GM12878 (cell line): ENCODE results near the gene SENP7. TPM values are rescaled to one million over a fixed set of nuclear protein-coding genes. Genes with fewer than 3 reads are reported as not detected.

Experiments
- ATAC-seq: fragments of 200-7000 bp; cut with Tn5 transposase; 3 replicates; pipeline ENCODE4 v1.9.1; 2020; ENCODE audit warnings: mild to moderate bottlenecking, moderate library complexity
- BruUV-seq: library from RNA; stranded (reverse); fragments of 400-500 nt; replicated peaks from 2 replicates; lab custom pipeline; 2021; lab: Mats Ljungman, UMichigan
- CTCF ChIA-PET: fragments of 300-600 bp; sonication (Branson Sonifier 250); formaldehyde crosslinking; extraction: SDS; loops from one replicate; lab custom pipeline; 2021; ENCODE audit warnings: inconsistent platforms; lab: Yijun Ruan, JAX
- POLR2A ChIA-PET: fragments of 350-600 bp; formaldehyde crosslinking; extraction: SDS; loops from one replicate; lab custom pipeline; 2021; ENCODE audit warnings: inconsistent platforms; lab: Charles Lee
- RAD21 ChIA-PET: fragments of 300-600 bp; sonication (Branson Sonifier 250); formaldehyde crosslinking; loops from one replicate; lab custom pipeline; 2023; ENCODE audit warnings: antibody characterized with exemption; ENCODE audit not compliant: unreplicated experiment; lab: Charles Lee
- SMC1A ChIA-PET: fragments of 300-600 bp; sonication (Branson Sonifier 250); formaldehyde crosslinking; loops from one replicate; lab custom pipeline; 2023; ENCODE audit not compliant: unreplicated experiment, uncharacterized antibody; lab: Charles Lee
- DNase-seq: peaks from one replicate; pipeline ENCODE4 v3.0.0-alpha.2; 2011; ENCODE audit warnings: low read depth, low spot score
- FAIRE-seq: peaks from 3 replicates; lab custom pipeline; 2011; peaks lifted over from hg19 to GRCh38; lab: Jason Lieb, UNC
- H2AFZ ChIP-seq: 2 replicates; pipeline ENCODE4 v1.6.0; 2011; ENCODE audit warnings: low read depth, low read length, control low read depth; ENCODE audit not compliant: control insufficient read depth
- H3K27ac ChIP-seq: 2 replicates; pipeline ENCODE4 v1.5.1; 2011; ENCODE audit warnings: control low read depth; ENCODE audit not compliant: control insufficient read depth, insufficient read depth
- H3K27me3 ChIP-seq, 2 experiments: replicated peaks in 1 of 2; 2 replicates each; pipeline versions ENCODE4 v1.6.0 to v1.6.1; 2011; ENCODE audit warnings: low read length in 1 of 2; ENCODE audit not compliant: control insufficient read depth in 2 of 2, insufficient read depth in 2 of 2
- H3K36me3 ChIP-seq, 2 experiments: 2 replicates each; pipeline ENCODE4 v1.5.1; 2011; ENCODE audit warnings: low read length in 1 of 2; ENCODE audit not compliant: control insufficient read depth in 2 of 2, insufficient read depth in 2 of 2
- H3K4me1 ChIP-seq: 2 replicates; pipeline ENCODE4 v1.6.1; 2011; ENCODE audit warnings: mild to moderate bottlenecking, low read length, moderate library complexity, mixed read lengths; ENCODE audit not compliant: control insufficient read depth, insufficient read depth
- H3K4me2 ChIP-seq: 2 replicates; pipeline ENCODE4 v1.6.0; 2011; ENCODE audit warnings: control low read depth; ENCODE audit not compliant: control insufficient read depth, insufficient read depth
- H3K4me3 ChIP-seq: fragments of 200-600 bp; sonication (generic); 2 replicates; pipeline ENCODE4 v1.5.1; 2016
- H3K79me2 ChIP-seq: 2 replicates; pipeline ENCODE4 v1.6.0; 2011; ENCODE audit warnings: low read length; ENCODE audit not compliant: control insufficient read depth, insufficient read depth
- H3K9ac ChIP-seq: 2 replicates; pipeline ENCODE4 v1.8.0; 2011; ENCODE audit warnings: low read length, control low read depth, mixed read lengths; ENCODE audit not compliant: control insufficient read depth, insufficient read depth
- H3K9me3 ChIP-seq: replicated peaks from 3 replicates; pipeline ENCODE4 v1.5.1; 2011; ENCODE audit warnings: mild to moderate bottlenecking, low read length; ENCODE audit not compliant: control insufficient read depth, insufficient read depth
- H4K20me1 ChIP-seq: 2 replicates; pipeline ENCODE4 v1.6.0; 2011; ENCODE audit not compliant: control insufficient read depth, insufficient read depth
- BCL11A ChIP-seq: IDR thresholded peaks from 2 replicates; pipeline ENCODE4 v1.6.1; 2011; ENCODE audit warnings: low read depth, low read length
- BMI1 ChIP-seq: fragments of 450-650 bp; IDR thresholded peaks from 2 replicates; pipeline ENCODE4 v1.6.1; 2016; ENCODE audit warnings: mild to moderate bottlenecking, moderate library complexity, borderline replicate concordance
- ELK1 ChIP-seq: IDR thresholded peaks from 2 replicates; pipeline ENCODE4 v1.6.1; 2012; ENCODE audit warnings: low read depth, low read length, improper control_type of control experiment
- FOS ChIP-seq: IDR thresholded peaks from 3 replicates; pipeline ENCODE4 v1.6.1; 2011; ENCODE audit warnings: borderline replicate concordance; ENCODE audit not compliant: insufficient read length; ENCODE audit errors: extremely low read depth
- FOXK2 ChIP-seq: fragments of 450-650 bp; IDR thresholded peaks from 2 replicates; pipeline ENCODE4 v1.6.1; 2017; ENCODE audit warnings: mild to moderate bottlenecking, moderate library complexity
- HDGF ChIP-seq: fragments of 450-650 bp; IDR thresholded peaks from 2 replicates; pipeline ENCODE4 v1.6.1; 2016; ENCODE audit warnings: antibody characterized with exemption
- KDM1A ChIP-seq: fragments of 200-600 bp; sonication (generic); IDR thresholded peaks from 2 replicates; pipeline ENCODE4 v1.6.1; 2016; ENCODE audit warnings: borderline replicate concordance
- MLLT1 ChIP-seq: fragments of 450-650 bp; IDR thresholded peaks from 2 replicates; pipeline ENCODE4 v1.6.1; 2016; ENCODE audit warnings: mild to moderate bottlenecking
- MTA2 ChIP-seq: fragments of 450-650 bp; IDR thresholded peaks from 2 replicates; pipeline ENCODE4 v1.6.1; 2016; ENCODE audit warnings: low read depth, mild to moderate bottlenecking, moderate library complexity
- NR2C2 ChIP-seq: IDR thresholded peaks from 2 replicates; pipeline ENCODE4 v1.6.1; 2011; ENCODE audit warnings: borderline replicate concordance, low read depth; ENCODE audit not compliant: control insufficient read depth, insufficient read length
- SP1 ChIP-seq: IDR thresholded peaks from one replicate; pipeline ENCODE4 v1.6.1; 2011; ENCODE audit warnings: low read depth, low read length
- STAT1 ChIP-seq: fragments of 450-650 bp; conservative IDR thresholded peaks from 2 replicates; pipeline ENCODE4 v1.6.1; 2014; ENCODE audit warnings: antibody characterized with exemption, mild to moderate bottlenecking
- TCF3 ChIP-seq: IDR thresholded peaks from 2 replicates; pipeline ENCODE4 v1.6.1; 2012; ENCODE audit warnings: low read depth, mild to moderate bottlenecking, low read length, borderline replicate concordance; ENCODE audit not compliant: insufficient read depth
- USF2 ChIP-seq: IDR thresholded peaks from 2 replicates; pipeline ENCODE4 v1.6.1; 2011; ENCODE audit warnings: low read depth, low read length, improper control_type of control experiment, borderline replicate concordance
- ZNF207 ChIP-seq: fragments of 450-650 bp; IDR thresholded peaks from 2 replicates; pipeline ENCODE4 v1.6.1; 2014; ENCODE audit warnings: antibody characterized with exemption, mild to moderate bottlenecking, borderline replicate concordance
- ZNF24 ChIP-seq: fragments of 450-650 bp; IDR thresholded peaks from 2 replicates; pipeline ENCODE4 v1.6.1; 2017; ENCODE audit warnings: antibody characterized with exemption, mild to moderate bottlenecking
- ZNF274 ChIP-seq: IDR thresholded peaks from one replicate; pipeline ENCODE4 v1.8.0; 2011; ENCODE audit not compliant: insufficient read length, insufficient read depth
- ZNF592 ChIP-seq: fragments of 450-650 bp; IDR thresholded peaks from 2 replicates; pipeline ENCODE4 v1.6.1; 2017; ENCODE audit warnings: mild to moderate bottlenecking, moderate library complexity
- WGBS: methylation state at CpG from one replicate; pipeline ENCODE4 v1.1.6; 2016; ENCODE audit warnings: low lambda C conversion rate; ENCODE audit not compliant: insufficient replicate concordance, insufficient coverage; ENCODE audit errors: missing lambda C conversion rate; 5-methylcytosine and 5-hydroxymethylcytosine counted together
- in situ Hi-C: fragments of 300-500 bp; cut with MboI; formaldehyde crosslinking; loops from 9 replicates; pipeline ENCODE4 v1.14.3; 2018; ENCODE audit warnings: mixed read lengths
- intact Hi-C: fragments of 100-400 bp; cut with micrococcal nuclease; formaldehyde crosslinking; loops from one replicate; pipeline ENCODE4 v1.14.2; 2022; ENCODE audit not compliant: unreplicated experiment
- polyA plus RNA-seq, 11 experiments: library from polyadenylated mRNA; depleted of rRNA in 4 of 11; unstranded in 6 of 11; stranded (reverse) in 5 of 11; fragments of >200 nt; fragmentation: Nextera tagmentation in 4 of 11; fragmentation: Illumina TruSeq in 1 of 11; extraction: Ambion mirVana in 4 of 11; extraction: Trizol in 1 of 11; gene quantifications; 1 replicate in 1 of 11; 2 replicates in 10 of 11; pipeline versions ENCODE4 v1.2.1 to v1.2.3, GENCODE V29; 2011 to 2016; ENCODE audit warnings: inconsistent platforms in 2 of 11, missing spikeins in 2 of 11, low read depth in 1 of 11
- total RNA-seq, 4 experiments: library from RNA; depleted of rRNA in 3 of 4; stranded (reverse); fragments of >200 nt in 3 of 4; fragmentation: Illumina TruSeq in 1 of 4; extraction: Trizol in 1 of 4; gene quantifications; 2 replicates each; pipeline versions ENCODE4 v1.2.1 to v1.2.3, GENCODE V29; 2013 to 2021

The SENP7 gene
- total and polyA plus RNA-seq, 10 of the 15 experiments (the other 5 are each of a cell fraction or from before 2014, with no cell fraction given): 2.6 to 14.7 (median 8.3) TPM

- TF ChIP-seq NR2C2 (no peak), FOS (no peak), ZNF207 (no peak), KDM1A (no peak), ZNF274 (no peak), MTA2 (no peak), STAT1 (no peak), HDGF (no peak), BMI1 (no peak), ZNF592 (no peak), BCL11A (no peak), MLLT1 (no peak), FOXK2 (no peak), ZNF24 (no peak), SP1 (no peak), USF2 (no peak), ELK1 (no peak), TCF3 (no peak)
- Histone ChIP-seq H3K4me1 (peaks cover 9% of the 10 kb centered on the region; the same call in 1 of the 2 replicates), H3K36me3 (no peaks in the 10 kb centered on the region; a peak in 2 of 4 replicates), H3K27ac (no peak overlapping the region), H3K4me3 (no peak overlapping the region), H3K9ac (no peak overlapping the region), H3K4me2 (no peak overlapping the region), H2AFZ (no peak overlapping the region), H3K9me3 (peaks cover 4% of the 10 kb centered on the region; the same call in 2 of the 3 replicates), H4K20me1 (no peaks in the 10 kb centered on the region), H3K79me2 (no peaks in the 10 kb centered on the region), H3K27me3 (no peaks in the 10 kb centered on the region)
- FAIRE-seq: no peak
- CTCF ChIA-PET: interaction anchor here (0.9 to 1.4 kb wide), 2 partner anchors 9 to 12 kb away, joined by 3 to 4 read pairs; no protein-coding TSS in a partner anchor
- ATAC-seq: no peak
- in situ Hi-C loops (loop anchor here (5.0 kb wide), 1 partner anchor 312 kb away; no protein-coding TSS in a partner anchor), intact Hi-C loops (loop anchor here (5.0 to 10.0 kb wide), 3 partner anchors 180 to 792 kb away; partner anchors contain the start of gene TRMT10C)
- BruUV-seq: no TSS peak
- DNase-seq: no peak
- POLR2A ChIA-PET: no interaction called here
- SMC1A ChIA-PET: no interaction called here
- RAD21 ChIA-PET: no interaction called here
- 74% methylated on average over 10 of the region's 10 CpGs for WGBS
Measured at GRCh38 chr3:101384426-101384825, 128.6 kb downstream of the SENP7 start.
